GM19239 (cell line): ENCODE measurements around the gene ASPRV1.
"Not testable (repeated sequence)": the region's sequence is repeated elsewhere in the genome, so short reads cannot be mapped to it uniquely, and the experiment has no call there.

Experiments
- DNase-seq: peaks from one replicate; pipeline ENCODE4 v3.0.0; 2011; ENCODE audit warnings: low spot score; ENCODE audit not compliant: insufficient read length
- FAIRE-seq: peaks from 2 replicates; lab custom pipeline; 2011; peaks lifted over from hg19 to GRCh38; lab: Jason Lieb, UNC

Gene ASPRV1

GRCh38 chr2:69961496-69961895, at the start of gene ASPRV1:
TSS of gene ASPRV1 (minus strand) at chr2:69961631. CDS start at chr2:69961436, 195 bp downstream.
- no peak for DNase-seq
- FAIRE-seq = no peak

- no peak for FAIRE-seq
- no peak for DNase-seq
These were observed 49.2 kb upstream of the ASPRV1 start for GRCh38 chr2:70010576-70011111.

GRCh38 chr2:70009762-70010575, 48.5 kb upstream of the ASPRV1 start:
- DNase-seq = no peak
- FAIRE-seq = no peak

- DNase-seq (no peak), FAIRE-seq (no peak)
These were observed 46.9 kb upstream of the ASPRV1 start for GRCh38 chr2:70008290-70008689.

- no peak for DNase-seq
- no peak for FAIRE-seq
These were observed 45.7 kb upstream of the ASPRV1 start for GRCh38 chr2:70007151-70007550.

GRCh38 chr2:70006447-70006784, 45.0 kb upstream of the ASPRV1 start:
- FAIRE-seq (no peak), DNase-seq (no peak)

- FAIRE-seq = no peak
- DNase-seq = no peak
These were observed 44.5 kb upstream of the ASPRV1 start for GRCh38 chr2:70005752-70006446.

GRCh38 chr2:70005216-70005615, 43.8 kb upstream of the ASPRV1 start:
- DNase-seq = no peak
- FAIRE-seq = no peak

- FAIRE-seq (no peak), DNase-seq (no peak)
These were observed 41.8 kb upstream of the ASPRV1 start for GRCh38 chr2:70003093-70003830.

- DNase-seq (no peak), FAIRE-seq (no peak)
These were observed 40.9 kb upstream of the ASPRV1 start for GRCh38 chr2:70002241-70002899.

- FAIRE-seq, DNase-seq: not testable (repeated sequence)
These were observed 39.1 kb upstream of the ASPRV1 start for GRCh38 chr2:70000529-70000928.

GRCh38 chr2:69998761-69999160, 37.3 kb upstream of the ASPRV1 start:
- no peak for DNase-seq
- FAIRE-seq = no peak

- DNase-seq = no peak
- FAIRE-seq = no peak
These were observed 35.8 kb upstream of the ASPRV1 start for GRCh38 chr2:69997015-69997830.

GRCh38 chr2:69995511-69995910, 34.1 kb upstream of the ASPRV1 start:
- FAIRE-seq = no peak

GRCh38 chr2:69994166-69994565, 32.7 kb upstream of the ASPRV1 start:
- no peak for DNase-seq
- FAIRE-seq = no peak

More at GRCh38 chr2:69995511-69995910, 34.1 kb upstream of the ASPRV1 start:
- DNase-seq = no peak

GRCh38 chr2:69993708-69994107, 32.3 kb upstream of the ASPRV1 start:
- FAIRE-seq (no peak), DNase-seq (no peak)

- DNase-seq = no peak
- no peak for FAIRE-seq
These were observed 31.7 kb upstream of the ASPRV1 start for GRCh38 chr2:69993048-69993565.

- DNase-seq = no peak
- FAIRE-seq = no peak
These were observed 31.0 kb upstream of the ASPRV1 start for GRCh38 chr2:69992310-69993047.
